IPS-NIHi11 (cell line): ENCODE data around the gene HHATL.

Experiments used
- DNase-seq: peaks from one replicate; pipeline ENCODE4 v3.0.0; 2012; ENCODE audit warnings: mixed read lengths, low spot score

HHATL gene

GRCh38 chr3:42664438-42664803 is 38.2 kb downstream of the HHATL start:
- DNase-seq: peak; percentile 25

GRCh38 chr3:42663581-42664437 is 38.8 kb downstream of the HHATL start:
- DNase-seq: no peak

- DNase-seq: no peak
Measured at GRCh38 chr3:42662813-42663535, 39.6 kb downstream of the HHATL start.

GRCh38 chr3:42662037-42662812 is 40.4 kb downstream of the HHATL start:
- DNase-seq: no peak

GRCh38 chr3:42661593-42662022 is 41.0 kb downstream of the HHATL start:
- no peak for DNase-seq

- peak; percentile 41 for DNase-seq
Measured at GRCh38 chr3:42660898-42661297, 41.7 kb downstream of the HHATL start.

GRCh38 chr3:42660131-42660715 is 42.4 kb downstream of the HHATL start:
- no peak for DNase-seq

- DNase-seq: no peak
Measured at GRCh38 chr3:42659451-42660130, 43.0 kb downstream of the HHATL start.

- DNase-seq: no peak
Measured at GRCh38 chr3:42658771-42659390, 43.7 kb downstream of the HHATL start.

- DNase-seq: no peak
Measured at GRCh38 chr3:42658091-42658770, 44.4 kb downstream of the HHATL start.

- no peak for DNase-seq
Measured at GRCh38 chr3:42657675-42658074, 44.9 kb downstream of the HHATL start.

- DNase-seq: no peak
Measured at GRCh38 chr3:42656680-42657610, 45.7 kb downstream of the HHATL start.

GRCh38 chr3:42655980-42656679 is 46.5 kb downstream of the HHATL start:
- no peak for DNase-seq

GRCh38 chr3:42655331-42655888 is 47.2 kb downstream of the HHATL start:
- peak; percentile 50 for DNase-seq

GRCh38 chr3:42654331-42655201 is 48.0 kb downstream of the HHATL start:
- DNase-seq: peak; percentile 91

- peak; percentile 50 for DNase-seq
Measured at GRCh38 chr3:42653560-42654330, 48.9 kb downstream of the HHATL start, which contains the start of gene ZBTB47. Gene ZBTB47, plus strand, starts transcription at chr3:42653697. Its CDS starts 4,659 bp downstream, at chr3:42658356.

GRCh38 chr3:42653303-42653559 is 49.4 kb downstream of the HHATL start:
- DNase-seq: no peak
